Peyer's patch (tissue), 4 donors: ENCODE measurements around the gene DOHH. TPM values are rescaled to one million over a fixed set of nuclear protein-coding genes. Genes with fewer than 3 reads are reported as not detected.
"Not testable (repeated sequence)": the region's sequence is repeated elsewhere in the genome, so short reads cannot be mapped to it uniquely, and the experiment has no call there.

Experiments
- DNase-seq, 3 donors: peaks; one replicate each; pipeline ENCODE4 v3.0.0-alpha.2; 2017 to 2019
- H3K27ac ChIP-seq, 4 donors: fragments of 200-600 bp; sonication (generic); one replicate each; pipeline ENCODE4 v1.5.1; 2016 to 2019
- H3K27me3 ChIP-seq, 2 donors: fragments of 200-600 bp; sonication (generic); one replicate each; pipeline ENCODE4 v1.5.1; 2019
- H3K36me3 ChIP-seq, 3 donors: fragments of 200-600 bp; sonication (generic); one replicate each; pipeline ENCODE4 v1.5.1; 2016 to 2019
- H3K4me1 ChIP-seq, 4 donors: fragments of 200-600 bp; sonication (generic); one replicate each; pipeline ENCODE4 v1.5.1; 2016 to 2019
- H3K4me3 ChIP-seq, 4 donors: fragments of 200-600 bp; sonication (generic); 1 replicate in 3 of 4; 2 replicates in 1 of 4; pipeline ENCODE4 v1.5.1; 2016 to 2019; ENCODE audit warnings: mild to moderate bottlenecking in 1 of 4
- H3K9me3 ChIP-seq, 4 donors: fragments of 200-600 bp; sonication (generic); one replicate each; pipeline ENCODE4 v1.5.1; 2016 to 2019; ENCODE audit warnings: mild to moderate bottlenecking in 1 of 4
- POLR2A ChIP-seq, 2 donors: fragments of 450-650 bp; IDR thresholded peaks; one replicate each; pipeline ENCODE4 v1.5.1; 2017; ENCODE audit warnings: antibody characterized with exemption in 2 of 2, mild to moderate bottlenecking in 2 of 2, moderate library complexity in 2 of 2
- total RNA-seq, 4 donors: library from RNA; depleted of rRNA; stranded (reverse); fragments of >200 nt; gene quantifications; one replicate each; pipeline ENCODE4 v1.1.0, GENCODE V29; 2016
- TF ChIP-seq, protein P1 (sequence below), 6 experiments: fragments of 450-650 bp in 4 of 6; fragments of 200-600 bp in 2 of 6; sonication (generic) in 1 of 6; IDR thresholded peaks; one replicate each; pipeline ENCODE4 v1.5.1; 2017 to 2019; ENCODE audit warnings: antibody characterized with exemption in 6 of 6, mild to moderate bottlenecking in 3 of 6, moderate library complexity in 1 of 6

DOHH gene
- total RNA-seq, 4 donors from 2014 or later: 5.6 to 10.2 (median 9.5) TPM

GRCh38 chr19:3533563-3534216 lies 33.2 kb upstream of the DOHH start:
- Histone ChIP-seq H3K27me3 (no peaks in the 10 kb centered on the region), H3K36me3 (peaks cover 0 to 59% (median 0%) of the 10 kb centered on the region in 3 donors), H3K4me1 (no peaks in the 10 kb centered on the region), H3K9me3 (no peaks in the 10 kb centered on the region), H3K27ac (no peak overlapping the region), H3K4me3 (no peak overlapping the region)
- no peak for DNase-seq
- TF ChIP-seq, protein P1, sequence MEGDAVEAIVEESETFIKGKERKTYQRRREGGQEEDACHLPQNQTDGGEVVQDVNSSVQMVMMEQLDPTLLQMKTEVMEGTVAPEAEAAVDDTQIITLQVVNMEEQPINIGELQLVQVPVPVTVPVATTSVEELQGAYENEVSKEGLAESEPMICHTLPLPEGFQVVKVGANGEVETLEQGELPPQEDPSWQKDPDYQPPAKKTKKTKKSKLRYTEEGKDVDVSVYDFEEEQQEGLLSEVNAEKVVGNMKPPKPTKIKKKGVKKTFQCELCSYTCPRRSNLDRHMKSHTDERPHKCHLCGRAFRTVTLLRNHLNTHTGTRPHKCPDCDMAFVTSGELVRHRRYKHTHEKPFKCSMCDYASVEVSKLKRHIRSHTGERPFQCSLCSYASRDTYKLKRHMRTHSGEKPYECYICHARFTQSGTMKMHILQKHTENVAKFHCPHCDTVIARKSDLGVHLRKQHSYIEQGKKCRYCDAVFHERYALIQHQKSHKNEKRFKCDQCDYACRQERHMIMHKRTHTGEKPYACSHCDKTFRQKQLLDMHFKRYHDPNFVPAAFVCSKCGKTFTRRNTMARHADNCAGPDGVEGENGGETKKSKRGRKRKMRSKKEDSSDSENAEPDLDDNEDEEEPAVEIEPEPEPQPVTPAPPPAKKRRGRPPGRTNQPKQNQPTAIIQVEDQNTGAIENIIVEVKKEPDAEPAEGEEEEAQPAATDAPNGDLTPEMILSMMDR (IDR thresholded peaks at IDR 0.05): no peak
- no peak for TF ChIP-seq POLR2A (IDR thresholded peaks at IDR 0.05)

- Histone ChIP-seq H3K36me3 (peaks cover 0 to 64% (median 0%) of the 10 kb centered on the region in 3 donors), H3K4me1 (no peaks in the 10 kb centered on the region), H3K27ac (no peak overlapping the region), H3K4me3 (no peak overlapping the region), H3K27me3 (no peaks in the 10 kb centered on the region), H3K9me3 (no peaks in the 10 kb centered on the region)
- TF ChIP-seq, protein P1 (IDR thresholded peaks at IDR 0.05): no peak
- no peak for TF ChIP-seq POLR2A (IDR thresholded peaks at IDR 0.05)
- DNase-seq: no peak
Measured at GRCh38 chr19:3533033-3533432, 32.6 kb upstream of the DOHH start.

DNA sequence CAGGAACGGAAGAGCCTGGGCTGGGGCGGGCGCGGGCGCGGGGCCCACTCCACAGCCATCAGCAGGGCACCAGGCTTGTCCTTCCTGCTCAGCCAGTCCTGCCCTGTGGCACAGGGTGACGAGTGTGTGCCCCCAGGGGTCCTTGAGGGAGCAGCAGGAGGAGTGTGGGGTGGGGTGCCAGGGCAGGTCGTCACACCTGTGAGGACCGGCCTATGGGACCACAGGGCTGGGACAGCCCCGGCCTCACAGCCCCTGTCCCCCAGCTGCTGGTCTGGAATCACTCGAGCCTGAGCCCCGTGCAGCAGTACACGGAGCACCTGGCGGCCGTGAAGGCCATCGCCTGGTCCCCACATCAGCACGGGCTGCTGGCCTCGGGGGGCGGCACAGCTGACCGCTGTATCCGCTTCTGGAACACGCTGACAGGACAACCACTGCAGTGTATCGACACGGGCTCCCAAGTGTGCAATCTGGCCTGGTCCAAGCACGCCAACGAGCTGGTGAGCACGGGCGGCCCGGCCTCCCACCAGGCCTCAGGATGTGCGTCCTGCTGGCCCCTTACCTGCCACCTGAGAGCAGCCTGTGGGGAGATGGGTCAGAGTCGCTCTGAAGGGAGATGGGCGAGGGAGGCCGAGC lies 31.8 kb upstream of the DOHH start:
- no peak for TF ChIP-seq POLR2A (IDR thresholded peaks at IDR 0.05)
- TF ChIP-seq, protein P1 (IDR thresholded peaks at IDR 0.05): no peak
- no peak overlapping the region for H3K4me3 ChIP-seq
- H3K36me3 ChIP-seq: peaks cover 0 to 71% (median 0%) of the 10 kb centered on the region in 3 donors
- no peak for DNase-seq
- H3K9me3 ChIP-seq: no peaks in the 10 kb centered on the region
- H3K27me3 ChIP-seq: no peaks in the 10 kb centered on the region
- no peak overlapping the region for H3K27ac ChIP-seq
- H3K4me1 ChIP-seq: no peaks in the 10 kb centered on the region

DNA sequence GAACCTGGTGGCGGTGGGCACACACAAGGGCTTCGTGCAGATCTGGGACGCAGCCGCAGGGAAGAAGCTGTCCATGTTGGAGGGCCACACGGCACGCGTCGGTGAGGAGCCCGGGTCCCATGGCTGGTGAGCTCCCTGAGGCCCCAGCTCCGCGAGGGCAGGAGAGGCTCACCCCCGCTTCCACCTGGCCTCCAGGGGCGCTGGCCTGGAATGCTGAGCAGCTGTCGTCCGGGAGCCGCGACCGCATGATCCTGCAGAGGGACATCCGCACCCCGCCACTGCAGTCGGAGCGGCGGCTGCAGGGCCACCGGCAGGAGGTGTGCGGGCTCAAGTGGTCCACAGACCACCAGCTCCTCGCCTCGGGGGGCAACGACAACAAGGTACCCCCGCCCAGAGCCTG lies 31.2 kb upstream of the DOHH start:
- no peak overlapping the region for H3K4me3 ChIP-seq
- H3K27me3 ChIP-seq: no peaks in the 10 kb centered on the region
- TF ChIP-seq, protein P1 (IDR thresholded peaks at IDR 0.05): no peak
- TF ChIP-seq POLR2A (IDR thresholded peaks at IDR 0.05): no peak
- no peaks in the 10 kb centered on the region for H3K9me3 ChIP-seq
- no peak overlapping the region for H3K27ac ChIP-seq
- no peak for DNase-seq
- H3K36me3 ChIP-seq: peaks cover 0 to 77% (median 0%) of the 10 kb centered on the region in 3 donors
- no peaks in the 10 kb centered on the region for H3K4me1 ChIP-seq

DNA sequence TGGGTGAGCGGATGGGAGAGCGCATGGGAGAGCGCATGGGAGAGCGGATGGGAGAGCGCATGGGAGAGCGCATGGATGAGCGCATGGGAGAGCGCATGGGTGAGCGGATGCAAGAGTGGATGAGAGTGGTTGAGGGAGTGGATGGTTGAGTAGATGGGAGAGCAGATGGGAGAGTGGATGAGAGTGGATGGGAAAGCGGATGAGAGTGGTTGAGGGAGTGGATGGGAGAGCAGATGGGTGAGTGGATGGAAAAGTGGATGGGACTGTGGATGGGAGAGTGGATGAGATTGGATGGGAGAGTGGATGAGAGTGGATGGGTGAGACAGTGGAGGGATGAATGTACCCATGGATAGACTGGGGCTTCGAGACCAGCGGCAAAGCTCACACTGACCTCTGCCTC lies 29.9 kb upstream of the DOHH start:
- Histone ChIP-seq H3K4me3 (no peak overlapping the region), H3K27ac (no peak overlapping the region), H3K36me3 (peaks cover 0 to 78% (median 0%) of the 10 kb centered on the region in 3 donors), H3K27me3 (no peaks in the 10 kb centered on the region), H3K9me3 (no peaks in the 10 kb centered on the region), H3K4me1 (no peaks in the 10 kb centered on the region)
- TF ChIP-seq POLR2A (IDR thresholded peaks at IDR 0.05): no peak
- TF ChIP-seq, protein P1 (IDR thresholded peaks at IDR 0.05): no peak
- DNase-seq: no peak

- H3K36me3 ChIP-seq: peaks cover 0 to 77% (median 0%) of the 10 kb centered on the region in 3 donors
- H3K27ac ChIP-seq, H3K4me1 ChIP-seq, H3K27me3 ChIP-seq, H3K4me3 ChIP-seq, DNase-seq, H3K9me3 ChIP-seq: not testable (repeated sequence)
Measured at GRCh38 chr19:3529299-3529698, 28.8 kb upstream of the DOHH start.
